ELF-1 (cell line): ENCODE measurements around the gene ARHGAP9.

Experiments used
- DNase-seq: peaks from one replicate; pipeline ENCODE4 v3.0.0-alpha.2; 2016; ENCODE audit warnings: low read depth, low spot score

The ARHGAP9 gene

DNA sequence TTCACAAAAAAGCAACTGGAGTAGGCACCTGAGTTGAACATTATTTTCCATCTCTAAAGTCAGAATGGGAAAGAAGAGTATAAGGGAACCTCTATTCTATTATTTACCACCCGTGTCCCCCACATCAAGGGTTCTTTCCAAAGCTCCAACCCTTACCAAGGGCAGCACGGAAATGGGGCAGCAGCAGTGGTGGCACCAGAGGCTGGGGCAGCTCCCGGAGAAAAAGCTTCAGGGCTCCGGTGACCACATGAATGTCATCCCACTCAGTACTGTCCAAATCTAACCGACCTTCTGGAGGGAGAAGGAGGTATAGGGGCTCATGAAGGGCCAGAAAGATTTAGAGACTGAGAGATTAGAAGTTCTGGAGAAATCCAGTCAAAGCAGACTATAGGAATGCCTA, 5.8 kb downstream of the ARHGAP9 start:
- DNase-seq: no peak

DNA sequence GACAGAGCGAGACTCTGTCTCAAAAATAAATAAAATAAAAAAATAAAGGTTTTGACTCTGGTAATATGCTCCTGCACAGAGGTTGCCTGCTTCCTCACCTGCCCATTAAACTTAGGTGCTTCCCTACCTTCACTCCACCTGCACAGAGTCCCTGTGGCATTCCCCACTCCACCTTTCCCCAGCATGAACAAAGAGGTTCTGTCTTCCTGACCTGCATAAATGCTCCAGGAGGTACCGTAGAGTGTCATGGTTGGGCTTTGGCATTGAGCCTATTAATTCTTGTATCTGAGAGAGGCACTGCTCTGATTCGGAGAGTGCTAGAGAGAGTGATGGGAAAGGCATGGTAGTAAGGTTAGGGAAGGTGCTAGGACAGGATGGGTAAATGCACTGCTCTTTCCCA, 6.3 kb downstream of the ARHGAP9 start:
- no peak for DNase-seq

DNA sequence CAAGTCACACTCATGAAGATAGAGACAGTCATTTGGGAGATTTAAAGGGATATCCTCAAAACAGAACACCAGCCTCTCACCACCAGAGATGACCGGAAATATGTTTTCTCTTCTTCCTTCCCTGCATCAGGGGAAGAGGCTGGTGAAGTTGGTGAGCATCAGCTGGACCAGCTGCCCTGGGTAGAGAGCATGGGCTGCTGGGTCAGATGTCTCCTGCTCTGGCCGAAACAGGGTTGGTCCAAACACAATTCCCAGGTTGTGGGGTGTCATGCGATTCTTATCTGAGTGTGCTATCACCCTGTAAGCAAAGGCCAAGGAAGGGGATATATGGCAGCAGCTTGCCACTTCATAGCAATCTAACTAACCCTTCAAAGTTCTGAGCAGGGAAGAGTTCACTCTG, 7.3 kb downstream of the ARHGAP9 start:
- no peak for DNase-seq

GRCh38 chr12:57471661-57472060, 8.0 kb downstream of the ARHGAP9 start:
- DNase-seq: no peak

DNA sequence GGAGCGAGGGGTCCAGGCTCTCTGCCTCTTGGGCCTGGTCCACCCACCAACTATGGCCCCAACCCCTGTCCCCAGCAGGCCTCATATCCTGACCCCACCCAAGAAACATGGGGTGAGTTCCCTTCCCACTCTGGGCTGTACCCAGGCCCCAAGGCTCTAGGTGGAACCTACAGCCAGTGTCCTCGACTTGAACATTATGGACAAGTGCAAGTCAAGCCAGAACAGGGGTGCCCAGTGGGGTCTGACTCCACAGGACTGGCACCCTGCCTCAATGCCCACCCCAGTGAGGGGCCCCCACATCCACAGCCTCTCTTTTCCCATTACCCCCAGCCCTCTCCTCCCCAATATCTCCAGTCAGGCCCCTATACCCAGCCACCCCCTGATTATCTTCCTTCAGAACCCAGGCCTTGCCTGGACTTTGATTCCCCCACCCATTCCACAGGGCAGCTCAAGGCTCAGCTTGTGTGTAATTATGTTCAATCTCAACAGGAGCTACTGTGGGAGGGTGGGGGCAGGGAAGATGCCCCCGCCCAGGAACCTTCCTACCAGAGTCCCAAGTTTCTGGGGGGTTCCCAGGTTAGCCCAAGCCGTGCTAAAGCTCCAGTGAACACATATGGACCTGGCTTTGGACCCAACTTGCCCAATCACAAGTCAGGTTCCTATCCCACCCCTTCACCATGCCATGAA, 8.6 kb downstream of the ARHGAP9 start:
- DNase-seq: no peak

DNA sequence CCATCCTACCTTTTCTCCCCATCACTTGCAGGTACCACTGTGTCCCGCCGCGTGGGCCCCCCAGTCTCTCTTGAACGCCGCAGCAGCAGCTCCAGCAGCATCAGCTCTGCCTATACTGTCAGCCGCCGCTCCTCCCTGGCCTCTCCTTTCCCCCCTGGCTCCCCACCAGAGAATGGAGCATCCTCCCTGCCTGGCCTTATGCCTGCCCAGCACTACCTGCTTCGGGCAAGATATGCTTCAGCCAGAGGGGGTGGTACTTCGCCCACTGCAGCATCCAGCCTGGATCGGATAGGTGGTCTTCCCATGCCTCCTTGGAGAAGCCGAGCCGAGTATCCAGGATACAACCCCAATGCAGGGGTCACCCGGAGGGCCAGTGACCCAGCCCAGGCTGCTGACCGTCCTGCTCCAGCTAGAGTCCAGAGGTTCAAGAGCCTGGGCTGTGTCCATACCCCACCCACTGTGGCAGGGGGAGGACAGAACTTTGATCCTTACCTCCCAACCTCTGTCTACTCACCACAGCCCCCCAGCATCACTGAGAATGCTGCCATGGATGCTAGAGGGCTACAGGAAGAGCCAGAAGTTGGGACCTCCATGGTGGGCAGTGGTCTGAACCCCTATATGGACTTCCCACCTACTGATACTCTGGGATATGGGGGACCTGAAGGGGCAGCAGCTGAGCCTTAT, 9.2 kb downstream of the ARHGAP9 start:
- DNase-seq: no peak

DNA sequence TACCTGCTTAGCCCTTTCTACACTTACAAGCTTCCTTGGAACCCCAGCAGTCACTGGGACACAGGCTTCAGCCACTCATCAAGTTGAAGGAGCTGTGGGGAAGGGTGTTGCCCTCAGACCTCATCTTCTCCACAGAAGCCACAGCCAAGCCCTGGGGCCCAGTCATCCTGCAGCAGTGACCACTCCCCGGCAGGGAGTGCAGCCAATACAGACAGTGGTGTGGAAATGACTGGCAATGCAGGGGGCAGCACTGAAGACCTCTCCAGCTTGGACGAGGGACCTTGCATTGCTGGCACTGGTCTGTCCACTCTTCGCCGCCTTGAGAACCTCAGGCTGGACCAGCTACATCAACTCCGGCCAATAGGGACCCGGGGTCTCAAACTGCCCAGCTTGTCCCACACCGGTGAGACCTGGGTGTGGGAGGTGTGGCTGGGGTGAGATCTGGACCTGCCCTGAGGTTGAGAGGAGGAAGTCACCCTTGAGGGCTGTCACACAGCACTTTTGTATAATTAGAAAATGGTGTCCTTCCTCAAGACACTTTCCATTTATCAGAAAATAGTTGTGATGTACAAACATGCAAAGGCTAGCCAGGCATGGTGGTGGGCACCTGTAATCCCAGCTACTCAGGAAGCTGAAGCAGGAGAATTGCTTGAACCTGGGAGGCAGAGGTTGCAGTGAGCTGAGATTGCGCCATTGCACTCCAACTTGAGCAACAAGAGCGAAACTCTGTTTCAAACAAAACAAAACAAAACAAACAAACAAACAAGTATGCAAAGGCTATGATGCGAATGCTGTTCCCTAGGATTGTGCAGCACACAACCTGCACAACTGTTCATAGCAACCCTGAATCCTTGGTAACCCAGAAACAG, 10.1 kb downstream of the ARHGAP9 start:
- DNase-seq: no peak

GRCh38 chr12:57467915-57468314, 11.8 kb downstream of the ARHGAP9 start:
- no peak for DNase-seq

DNA sequence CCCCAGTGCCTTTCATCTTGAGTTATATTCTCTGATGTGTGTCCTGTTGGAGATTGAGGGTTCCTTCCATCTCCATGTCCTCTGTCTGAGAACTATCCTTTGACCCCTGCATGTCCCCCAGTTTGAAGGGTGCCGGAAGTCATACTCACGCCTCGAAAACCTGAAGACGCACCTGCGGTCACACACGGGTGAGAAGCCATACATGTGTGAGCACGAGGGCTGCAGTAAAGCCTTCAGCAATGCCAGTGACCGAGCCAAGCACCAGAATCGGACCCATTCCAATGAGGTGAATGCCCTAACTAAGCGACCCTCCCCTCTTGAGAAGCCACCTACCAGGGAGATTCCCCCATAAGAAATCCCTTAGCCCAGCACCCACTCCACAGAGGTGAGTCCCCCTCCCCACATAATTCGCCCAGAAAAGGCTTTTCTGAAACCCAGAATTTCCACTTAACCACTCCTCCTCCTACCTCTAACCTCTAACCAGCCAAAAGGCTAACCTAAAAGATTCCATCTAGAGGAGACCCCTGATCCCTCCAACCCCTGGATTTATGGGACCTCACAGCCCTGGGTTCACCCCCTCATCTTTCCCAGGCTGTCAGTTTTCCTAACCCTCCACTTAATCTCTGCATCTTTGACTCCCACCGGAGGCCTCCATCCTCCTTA, 12.3 kb downstream of the ARHGAP9 start:
- DNase-seq: no peak

- no peak for DNase-seq
Observed at GRCh38 chr12:57465747-57466505, 13.7 kb downstream of the ARHGAP9 start.

DNA sequence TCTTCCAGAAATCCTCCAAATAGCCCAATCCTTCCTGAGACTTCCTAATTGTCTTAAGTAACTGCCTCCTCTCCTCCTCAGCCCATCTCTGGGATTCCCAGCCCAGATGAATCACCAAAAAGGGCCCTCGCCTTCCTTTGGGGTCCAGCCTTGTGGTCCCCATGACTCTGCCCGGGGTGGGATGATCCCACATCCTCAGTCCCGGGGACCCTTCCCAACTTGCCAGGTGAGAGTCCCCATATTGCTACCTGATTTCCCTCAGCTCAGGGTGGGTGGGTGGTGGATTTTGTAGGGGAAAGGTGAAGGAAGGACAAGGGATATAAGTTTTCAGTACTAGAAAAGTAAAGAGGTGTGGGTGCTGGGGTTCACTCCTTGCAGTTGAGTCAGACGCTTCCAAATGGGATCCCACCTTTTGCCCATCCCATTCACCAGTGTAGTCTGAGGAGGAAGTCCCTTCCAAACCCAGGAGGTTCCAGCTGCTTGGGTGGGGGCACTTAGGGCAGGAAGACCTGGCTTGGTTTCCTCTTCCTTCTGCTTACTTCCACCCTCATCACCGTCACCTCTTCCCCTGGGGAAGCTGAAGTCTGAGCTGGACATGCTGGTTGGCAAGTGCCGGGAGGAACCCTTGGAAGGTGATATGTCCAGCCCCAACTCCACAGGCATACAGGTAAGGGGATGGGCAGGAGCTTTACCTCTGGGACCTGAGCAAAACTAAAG, 14.5 kb downstream of the ARHGAP9 start:
- DNase-seq: no peak

GRCh38 chr12:57464569-57464968, 15.1 kb downstream of the ARHGAP9 start:
- no peak for DNase-seq

DNA sequence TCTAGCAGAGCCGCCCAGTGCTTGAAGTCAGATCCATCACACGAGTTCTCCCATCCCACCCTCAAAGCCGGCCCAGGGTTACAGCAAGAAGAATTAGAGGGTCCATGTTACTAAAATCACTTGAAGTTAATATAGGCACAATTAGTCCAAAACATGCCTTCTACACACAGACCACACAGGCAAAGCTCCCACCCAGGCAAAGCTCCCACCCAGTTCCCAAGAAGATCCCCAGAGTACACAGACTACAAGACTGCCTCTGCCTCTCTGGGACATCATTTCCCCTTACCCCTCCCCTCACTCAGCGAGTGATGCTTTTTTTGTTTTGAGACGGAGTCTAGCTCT, 16.8 kb downstream of the ARHGAP9 start:
- DNase-seq: no peak

DNA sequence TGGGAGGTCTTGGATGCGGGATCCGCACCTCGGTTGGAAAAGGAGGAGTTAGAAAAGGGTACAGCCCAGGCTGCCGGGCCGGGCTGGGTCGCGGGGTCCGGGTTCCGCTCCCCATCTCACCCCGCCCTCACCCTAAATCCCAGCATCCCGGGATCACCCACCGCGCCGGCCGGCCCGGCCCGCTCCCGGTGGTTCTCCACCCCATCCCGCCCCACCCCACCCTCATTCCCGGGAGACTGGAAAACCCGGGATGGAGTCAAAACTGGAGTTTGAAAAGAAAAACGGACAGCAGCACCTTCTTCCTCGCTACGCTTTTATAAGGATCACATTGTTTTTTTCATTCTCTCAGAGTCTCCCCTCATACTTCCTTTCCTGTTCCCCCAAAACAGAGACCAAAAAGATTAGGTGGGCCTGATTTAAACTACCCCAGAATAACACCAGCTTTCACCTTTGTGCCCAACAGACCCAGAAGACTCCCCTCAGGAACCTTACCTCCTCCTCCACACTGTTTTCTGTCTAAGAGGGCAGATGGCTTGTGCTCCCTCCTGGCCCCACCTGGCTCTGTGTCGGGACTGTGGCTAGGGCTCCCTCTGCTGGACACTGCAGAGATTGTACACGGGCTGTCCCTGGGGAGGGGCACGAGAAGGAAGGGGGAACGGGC, 17.3 kb downstream of the ARHGAP9 start:
- peak; percentile 97 for DNase-seq

DNA sequence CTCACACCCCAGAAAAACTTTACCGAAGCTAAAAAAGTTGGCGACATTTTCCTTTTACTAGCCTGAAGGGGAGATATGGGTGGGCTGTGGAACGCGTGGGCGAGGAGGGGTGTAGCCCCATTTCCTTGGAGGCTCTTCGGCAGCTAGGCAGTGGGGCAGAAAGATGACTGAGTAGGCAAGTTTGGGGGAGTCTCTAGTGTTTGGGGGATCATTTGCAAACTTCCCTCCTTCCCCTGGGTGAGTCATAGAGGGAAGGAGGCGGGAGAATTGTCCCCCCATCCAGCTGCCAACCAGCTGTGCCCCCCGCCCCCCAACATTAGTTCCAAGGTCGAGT, 17.8 kb downstream of the ARHGAP9 start:
- peak; percentile 63 for DNase-seq

GRCh38 chr12:57461276-57461916, 18.3 kb downstream of the ARHGAP9 start:
- peak; percentile 91 for DNase-seq

DNA sequence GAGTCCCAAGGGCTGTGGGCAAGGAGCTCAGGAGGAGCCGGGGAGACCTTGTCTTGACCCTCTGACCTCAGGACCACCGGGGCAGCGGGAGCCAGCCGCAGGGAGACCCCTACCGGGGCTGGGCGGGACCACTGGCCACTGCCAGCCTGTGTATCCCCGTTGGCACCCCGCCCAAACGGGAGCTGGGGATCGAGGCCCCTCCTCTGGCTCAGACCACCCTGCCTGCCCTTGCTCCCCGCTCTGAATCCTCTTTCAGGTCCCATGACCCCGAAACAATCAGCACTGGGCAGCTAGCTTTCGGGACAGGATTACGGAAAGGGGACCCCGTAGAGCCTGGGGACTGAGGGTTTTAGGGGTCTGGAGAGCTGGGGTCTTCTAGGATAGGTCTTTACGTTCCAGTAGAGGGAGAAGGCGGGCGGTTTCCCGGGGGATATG, 18.8 kb downstream of the ARHGAP9 start:
- DNase-seq: peak; percentile 77

DNA sequence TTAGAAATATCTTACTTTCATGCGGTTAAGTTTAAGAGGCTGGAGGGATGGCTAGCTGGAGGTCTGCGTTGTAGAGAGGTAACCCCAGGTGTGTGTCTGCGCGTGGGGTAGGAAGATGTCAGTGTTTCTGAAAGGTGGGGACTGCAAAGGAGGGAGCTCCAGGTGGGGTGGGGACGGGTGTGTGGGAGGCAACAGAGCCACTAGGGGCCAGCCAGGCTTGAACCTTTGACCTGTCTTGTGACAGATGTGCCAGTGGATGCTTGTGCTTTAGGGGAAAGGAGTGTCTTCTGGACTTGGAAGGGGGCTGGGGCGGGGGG, 19.2 kb downstream of the ARHGAP9 start:
- DNase-seq: no peak

DNA sequence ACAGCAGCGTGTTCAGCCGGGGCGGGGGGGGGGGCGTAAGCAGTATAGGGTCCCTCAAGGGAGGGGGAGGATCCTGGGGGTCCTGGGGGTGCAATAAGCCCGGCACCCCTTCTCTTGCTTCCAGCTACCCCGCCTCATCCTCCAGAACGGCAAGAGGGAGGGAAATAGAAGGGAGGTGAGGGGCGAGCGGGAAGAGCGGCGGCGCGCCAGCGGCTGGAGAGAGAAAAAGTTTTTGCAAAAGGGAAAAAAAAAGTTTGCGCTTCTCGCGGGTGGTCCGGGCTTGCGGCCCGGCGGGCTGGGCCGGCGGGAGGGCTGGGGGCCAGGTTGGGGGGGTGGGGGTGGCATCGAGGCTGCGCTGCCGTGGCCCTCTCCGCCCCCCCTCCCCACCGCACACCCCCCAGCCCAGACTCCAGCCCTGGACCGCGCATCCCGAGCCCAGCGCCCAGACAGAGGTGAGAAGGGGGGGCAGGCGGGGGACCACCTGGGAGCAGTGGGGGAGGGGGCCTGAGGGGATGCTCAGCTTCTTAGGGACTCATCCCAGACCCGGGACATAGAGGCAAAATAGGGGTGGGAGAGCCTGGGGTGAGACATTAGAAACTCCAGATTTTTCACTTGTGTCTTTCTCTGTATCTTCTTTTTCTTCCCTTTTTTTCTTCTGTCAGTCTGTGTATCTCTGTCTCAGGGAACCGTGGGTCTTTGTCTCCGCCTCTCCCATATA, 19.8 kb downstream of the ARHGAP9 start, which contains the start of gene GLI1:
GLI1 (plus strand) TSS at position 36 of the 718 bp plus-strand sequence. CDS start 3,907 bp downstream, outside the sequence.
- no peak for DNase-seq
